ENCODE data around the gene TTLL6.

DNA sequence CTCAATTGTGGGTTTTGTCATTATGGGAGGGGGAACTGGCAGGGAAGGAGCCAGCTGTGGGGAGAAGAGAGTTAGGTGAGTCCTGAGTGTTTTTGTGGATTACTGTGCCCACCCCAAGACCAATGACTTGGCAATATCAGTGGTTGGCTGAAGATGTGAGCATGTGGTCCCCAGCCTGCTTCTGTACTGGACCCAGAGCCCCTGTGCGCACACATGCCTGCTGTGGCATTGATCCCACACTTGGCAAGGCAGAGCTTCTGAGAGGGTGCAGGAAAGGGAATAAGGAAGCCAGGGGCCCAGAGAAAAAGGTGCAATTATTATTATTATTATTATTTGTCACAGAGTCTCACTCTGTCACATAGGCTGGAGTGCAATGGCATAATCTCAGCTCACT, 96.0 kb downstream of the TTLL6 start:
- TF ChIP-seq, protein P1, sequence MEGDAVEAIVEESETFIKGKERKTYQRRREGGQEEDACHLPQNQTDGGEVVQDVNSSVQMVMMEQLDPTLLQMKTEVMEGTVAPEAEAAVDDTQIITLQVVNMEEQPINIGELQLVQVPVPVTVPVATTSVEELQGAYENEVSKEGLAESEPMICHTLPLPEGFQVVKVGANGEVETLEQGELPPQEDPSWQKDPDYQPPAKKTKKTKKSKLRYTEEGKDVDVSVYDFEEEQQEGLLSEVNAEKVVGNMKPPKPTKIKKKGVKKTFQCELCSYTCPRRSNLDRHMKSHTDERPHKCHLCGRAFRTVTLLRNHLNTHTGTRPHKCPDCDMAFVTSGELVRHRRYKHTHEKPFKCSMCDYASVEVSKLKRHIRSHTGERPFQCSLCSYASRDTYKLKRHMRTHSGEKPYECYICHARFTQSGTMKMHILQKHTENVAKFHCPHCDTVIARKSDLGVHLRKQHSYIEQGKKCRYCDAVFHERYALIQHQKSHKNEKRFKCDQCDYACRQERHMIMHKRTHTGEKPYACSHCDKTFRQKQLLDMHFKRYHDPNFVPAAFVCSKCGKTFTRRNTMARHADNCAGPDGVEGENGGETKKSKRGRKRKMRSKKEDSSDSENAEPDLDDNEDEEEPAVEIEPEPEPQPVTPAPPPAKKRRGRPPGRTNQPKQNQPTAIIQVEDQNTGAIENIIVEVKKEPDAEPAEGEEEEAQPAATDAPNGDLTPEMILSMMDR (IDR thresholded peaks at IDR 0.05; ENCODE audit: control extremely low read depth in 1 of 3, insufficient read depth in 1 of 3, low read depth in 1 of 3, low read length in 3 of 3) = no peak
- TF ChIP-seq BACH1 (IDR thresholded peaks at IDR 0.05; ENCODE audit: low read length) (no peak), CBX8 (IDR thresholded peaks at IDR 0.05; ENCODE audit: borderline replicate concordance, low read depth, low read length) (no peak), YY1 (IDR thresholded peaks at IDR 0.05; ENCODE audit: low read depth, low read length) (no peak), GABPA (IDR thresholded peaks at IDR 0.05; ENCODE audit: borderline replicate concordance, insufficient read depth, low read length) (no peak)
